ENCODE results near the gene MAP3K5. TPM values are rescaled to one million over a fixed set of nuclear protein-coding genes. Genes with fewer than 3 reads are reported as not detected.

MAP3K5 gene
- polyA plus RNA-seq, 2 donors: 5.2 to 5.6 TPM

- 72 to 73% methylated on average over 1 of the region's 1 CpG for WGBS, 2 donors
- Histone ChIP-seq H3K36me3 (ENCODE audit: control insufficient read depth in 2 of 2, insufficient read depth in 2 of 2, low read length in 1 of 2) (no peaks in the 10 kb centered on the region), H3K27ac (ENCODE audit: low read depth in 2 of 2, low read length in 1 of 2) (no peak overlapping the region)
Measured at GRCh38 chr6:136508725-136509392, 283.4 kb downstream of the MAP3K5 start.

More at GRCh38 chr6:136508725-136509392, 283.4 kb downstream of the MAP3K5 start:
- H3K4me1 ChIP-seq (ENCODE audit: control insufficient read depth in 2 of 2, insufficient read depth in 2 of 2, low read length in 1 of 2): no peaks in the 10 kb centered on the region
- H3K27me3 ChIP-seq (ENCODE audit: control insufficient read depth in 1 of 2, insufficient read depth in 2 of 2, low read length in 2 of 2): no peaks in the 10 kb centered on the region
- H3K9me3 ChIP-seq (ENCODE audit: control insufficient read depth in 2 of 2, insufficient read depth in 1 of 2, low read depth in 1 of 2, low read length in 1 of 2): no peaks in the 10 kb centered on the region
- H3K4me3 ChIP-seq (ENCODE audit: low read depth in 1 of 2, low read length in 2 of 2): no peak overlapping the region

Other genes with a start within 250 kb of the MAP3K5 start
- gene MAP7, start 242.1 kb downstream of the MAP3K5 start, polyA plus RNA-seq: 10 to 100 TPM; 13.4 to 15.1 TPM
- 1 to 10 TPM; 2.0 to 7.0 TPM for gene PEX7, start 30.1 kb upstream of the MAP3K5 start, polyA plus RNA-seq
- under 1 TPM in 1 of 2 donors, not detected in 1; 0.02 TPM for gene SLC35D3, start 129.8 kb upstream of the MAP3K5 start, polyA plus RNA-seq

Data from esophagus (tissue), 2 donors.